Memory B cell (primary cell): Measurements from ENCODE around the gene CPTP.

Experiments
- ATAC-seq: fragments of 150-1000 bp; cut with Tn5 transposase; 2 replicates; pipeline ENCODE4 v1.10.0; 2021; ENCODE audit warnings: low read depth, mild to moderate bottlenecking, moderate library complexity
- DNase-seq, 2 donors: peaks; one replicate each; pipeline ENCODE4 v3.0.0; 2022; ENCODE audit warnings: low spot score in 2 of 2
- H3K27ac Mint-ChIP-seq: one replicate; pipeline ENCODE4 v1.8.0; 2022; ENCODE audit warnings: mild to moderate bottlenecking, moderate library complexity, mixed read lengths
- H3K27me3 Mint-ChIP-seq: one replicate; pipeline ENCODE4 v1.8.0; 2022; ENCODE audit warnings: mixed read lengths
- H3K36me3 Mint-ChIP-seq: one replicate; pipeline ENCODE4 v1.8.0; 2022; ENCODE audit warnings: mild to moderate bottlenecking, mixed read lengths
- H3K4me1 Mint-ChIP-seq: one replicate; pipeline ENCODE4 v1.8.0; 2022; ENCODE audit warnings: mixed read lengths
- H3K4me3 Mint-ChIP-seq: one replicate; pipeline ENCODE4 v1.8.0; 2022; ENCODE audit warnings: mild to moderate bottlenecking, moderate library complexity, mixed read lengths
- H3K9me3 Mint-ChIP-seq: one replicate; pipeline ENCODE4 v1.8.0; 2022; ENCODE audit warnings: mixed read lengths

CPTP gene

DNA sequence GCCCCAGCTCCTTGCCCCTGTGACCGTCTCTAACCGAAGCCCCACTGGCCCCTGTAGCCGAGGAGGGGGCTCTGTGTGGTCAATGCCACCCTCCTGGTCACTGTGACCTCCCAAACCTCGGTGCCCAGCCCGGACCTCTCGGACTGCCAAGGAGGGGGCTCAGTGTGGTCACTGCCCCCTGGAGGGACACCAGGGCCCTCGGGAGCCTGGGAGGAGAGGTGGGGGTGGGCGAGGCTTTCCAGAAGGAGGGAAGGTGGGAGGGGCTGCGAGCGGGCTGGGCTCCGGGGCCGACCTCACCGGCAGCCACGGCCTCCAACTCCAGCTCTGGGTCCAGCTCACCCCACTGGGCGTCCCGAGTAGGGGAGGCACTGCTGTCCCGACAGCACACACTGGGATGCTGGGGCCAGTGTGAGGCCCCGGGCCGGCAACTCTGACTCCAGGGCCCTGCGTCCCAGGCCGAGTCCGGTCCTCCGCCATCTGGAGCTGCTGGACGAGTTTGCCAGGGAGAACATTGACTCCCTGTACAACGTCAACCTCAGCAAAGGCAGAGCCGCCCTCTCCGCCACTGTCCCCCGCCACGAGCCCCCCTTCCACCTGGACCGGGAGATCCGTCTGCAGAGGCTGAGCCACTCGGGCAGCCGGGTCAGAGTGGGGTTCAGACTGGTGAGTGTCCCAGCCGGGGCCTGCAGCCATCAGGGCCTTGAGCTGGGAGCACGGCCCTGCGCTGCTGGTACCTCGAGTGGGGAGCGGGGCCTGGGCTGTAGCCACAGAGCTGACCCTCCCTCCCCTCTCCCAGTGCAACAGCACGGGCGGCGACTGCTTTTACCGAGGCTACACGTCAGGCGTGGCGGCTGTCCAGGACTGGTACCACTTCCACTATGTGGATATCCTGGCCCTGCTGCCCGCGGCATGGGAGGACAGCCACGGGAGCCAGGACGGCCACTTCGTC lies 38.0 kb upstream of the CPTP start:
- ATAC-seq (no peak), DNase-seq (no peak)
- no peaks in the 10 kb centered on the region for H3K36me3 Mint-ChIP-seq
- H3K4me1 Mint-ChIP-seq = peaks cover 11% of the 10 kb centered on the region
- no peak overlapping the region for H3K27ac Mint-ChIP-seq
- H3K9me3 Mint-ChIP-seq = no peaks in the 10 kb centered on the region
- H3K4me3 Mint-ChIP-seq = no peak overlapping the region
- peaks cover 7% of the 10 kb centered on the region for H3K27me3 Mint-ChIP-seq

GRCh38 chr1:1287288-1288110 lies 37.1 kb upstream of the CPTP start:
- Mint-ChIP-seq H3K36me3 (no peaks in the 10 kb centered on the region), H3K4me1 (peaks cover 17% of the 10 kb centered on the region), H3K27ac (no peak overlapping the region), H3K4me3 (no peak overlapping the region), H3K9me3 (no peaks in the 10 kb centered on the region), H3K27me3 (peaks cover 5% of the 10 kb centered on the region)
- DNase-seq (no peak), ATAC-seq (no peak)

DNA sequence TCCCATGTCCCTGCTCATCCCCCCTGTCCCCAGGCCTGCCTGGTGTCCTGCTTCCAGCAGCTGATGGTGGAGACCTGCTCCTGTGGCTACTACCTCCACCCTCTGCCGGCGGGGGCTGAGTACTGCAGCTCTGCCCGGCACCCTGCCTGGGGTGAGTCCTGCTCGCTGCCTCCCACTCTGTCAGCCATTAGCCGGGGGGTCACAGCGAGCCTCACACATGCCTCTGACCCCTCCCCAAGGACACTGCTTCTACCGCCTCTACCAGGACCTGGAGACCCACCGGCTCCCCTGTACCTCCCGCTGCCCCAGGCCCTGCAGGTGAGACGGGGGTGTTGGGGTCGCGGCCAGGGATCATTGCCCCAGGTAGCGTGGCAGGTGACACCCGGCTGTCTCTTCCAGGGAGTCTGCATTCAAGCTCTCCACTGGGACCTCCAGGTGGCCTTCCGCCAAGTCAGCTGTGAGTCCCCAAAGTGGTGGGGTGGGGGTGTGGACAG lies 34.3 kb upstream of the CPTP start:
- Mint-ChIP-seq H3K9me3 (no peaks in the 10 kb centered on the region), H3K36me3 (peaks cover 1% of the 10 kb centered on the region), H3K27me3 (peaks cover 2% of the 10 kb centered on the region), H3K4me1 (peaks cover 11% of the 10 kb centered on the region), H3K27ac (peak overlapping the region; percentile 86), H3K4me3 (no peak overlapping the region)
- ATAC-seq (peak; percentile 30), DNase-seq (peak; percentile 57 to 69)

- Mint-ChIP-seq H3K4me3 (no peak overlapping the region), H3K27me3 (peaks cover 2% of the 10 kb centered on the region), H3K9me3 (no peaks in the 10 kb centered on the region), H3K4me1 (peaks cover 11% of the 10 kb centered on the region), H3K27ac (no peak overlapping the region), H3K36me3 (peaks cover 1% of the 10 kb centered on the region)
- ATAC-seq (no peak), DNase-seq (no peak)
Measured at GRCh38 chr1:1291023-1291528, 33.5 kb upstream of the CPTP start.

- peaks cover 1% of the 10 kb centered on the region for H3K36me3 Mint-ChIP-seq
- no peaks in the 10 kb centered on the region for H3K9me3 Mint-ChIP-seq
- H3K4me3 Mint-ChIP-seq = no peak overlapping the region
- ATAC-seq (peak; percentile 95), DNase-seq (peak; percentile 70 to 73)
- H3K27ac Mint-ChIP-seq = peak overlapping the region; percentile 41
- peaks cover 11% of the 10 kb centered on the region for H3K4me1 Mint-ChIP-seq
- peaks cover 2% of the 10 kb centered on the region for H3K27me3 Mint-ChIP-seq
Measured at GRCh38 chr1:1291548-1292441, 32.8 kb upstream of the CPTP start.

DNA sequence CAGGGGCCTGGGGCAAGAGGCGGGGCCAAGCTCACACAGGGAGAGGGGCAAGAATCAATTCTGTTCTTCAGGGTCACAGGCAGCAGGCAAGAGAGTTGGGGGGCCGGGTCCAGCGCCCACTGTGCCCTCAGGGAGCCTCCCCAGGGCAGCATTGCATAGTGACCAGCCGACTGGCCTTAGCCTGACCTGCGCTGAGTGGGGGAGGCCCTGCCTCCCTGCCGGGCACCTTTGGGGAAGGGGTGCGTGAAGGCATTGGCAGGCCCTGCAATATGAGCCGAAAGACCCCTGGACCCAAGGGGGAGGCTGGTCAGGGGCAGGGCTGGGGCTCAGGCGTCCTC lies 32.2 kb upstream of the CPTP start:
- H3K4me1 Mint-ChIP-seq = peaks cover 11% of the 10 kb centered on the region
- no peak overlapping the region for H3K4me3 Mint-ChIP-seq
- DNase-seq = no peak
- peaks cover 1% of the 10 kb centered on the region for H3K36me3 Mint-ChIP-seq
- no peak overlapping the region for H3K27ac Mint-ChIP-seq
- H3K9me3 Mint-ChIP-seq = no peaks in the 10 kb centered on the region
- H3K27me3 Mint-ChIP-seq = peaks cover 2% of the 10 kb centered on the region
- ATAC-seq = no peak

- peaks cover 1% of the 10 kb centered on the region for H3K36me3 Mint-ChIP-seq
- H3K4me3 Mint-ChIP-seq = no peak overlapping the region
- H3K4me1 Mint-ChIP-seq = peaks cover 11% of the 10 kb centered on the region
- H3K27ac Mint-ChIP-seq = no peak overlapping the region
- no peak for ATAC-seq
- peaks cover 2% of the 10 kb centered on the region for H3K27me3 Mint-ChIP-seq
- no peaks in the 10 kb centered on the region for H3K9me3 Mint-ChIP-seq
- no peak for DNase-seq
Measured at GRCh38 chr1:1292851-1293250, 31.8 kb upstream of the CPTP start.

- H3K4me1 Mint-ChIP-seq = peaks cover 11% of the 10 kb centered on the region
- H3K36me3 Mint-ChIP-seq = peaks cover 1% of the 10 kb centered on the region
- DNase-seq (no peak), ATAC-seq (no peak)
- H3K27me3 Mint-ChIP-seq = peaks cover 2% of the 10 kb centered on the region
- no peak overlapping the region for H3K4me3 Mint-ChIP-seq
- no peak overlapping the region for H3K27ac Mint-ChIP-seq
- H3K9me3 Mint-ChIP-seq = no peaks in the 10 kb centered on the region
Measured at GRCh38 chr1:1293263-1294249, 31.0 kb upstream of the CPTP start.

- DNase-seq (no peak), ATAC-seq (no peak)
- no peak overlapping the region for H3K4me3 Mint-ChIP-seq
- H3K36me3 Mint-ChIP-seq = peaks cover 1% of the 10 kb centered on the region
- peaks cover 11% of the 10 kb centered on the region for H3K4me1 Mint-ChIP-seq
- no peaks in the 10 kb centered on the region for H3K9me3 Mint-ChIP-seq
- peaks cover 2% of the 10 kb centered on the region for H3K27me3 Mint-ChIP-seq
- H3K27ac Mint-ChIP-seq = no peak overlapping the region
Measured at GRCh38 chr1:1294250-1294890, 30.2 kb upstream of the CPTP start.

DNA sequence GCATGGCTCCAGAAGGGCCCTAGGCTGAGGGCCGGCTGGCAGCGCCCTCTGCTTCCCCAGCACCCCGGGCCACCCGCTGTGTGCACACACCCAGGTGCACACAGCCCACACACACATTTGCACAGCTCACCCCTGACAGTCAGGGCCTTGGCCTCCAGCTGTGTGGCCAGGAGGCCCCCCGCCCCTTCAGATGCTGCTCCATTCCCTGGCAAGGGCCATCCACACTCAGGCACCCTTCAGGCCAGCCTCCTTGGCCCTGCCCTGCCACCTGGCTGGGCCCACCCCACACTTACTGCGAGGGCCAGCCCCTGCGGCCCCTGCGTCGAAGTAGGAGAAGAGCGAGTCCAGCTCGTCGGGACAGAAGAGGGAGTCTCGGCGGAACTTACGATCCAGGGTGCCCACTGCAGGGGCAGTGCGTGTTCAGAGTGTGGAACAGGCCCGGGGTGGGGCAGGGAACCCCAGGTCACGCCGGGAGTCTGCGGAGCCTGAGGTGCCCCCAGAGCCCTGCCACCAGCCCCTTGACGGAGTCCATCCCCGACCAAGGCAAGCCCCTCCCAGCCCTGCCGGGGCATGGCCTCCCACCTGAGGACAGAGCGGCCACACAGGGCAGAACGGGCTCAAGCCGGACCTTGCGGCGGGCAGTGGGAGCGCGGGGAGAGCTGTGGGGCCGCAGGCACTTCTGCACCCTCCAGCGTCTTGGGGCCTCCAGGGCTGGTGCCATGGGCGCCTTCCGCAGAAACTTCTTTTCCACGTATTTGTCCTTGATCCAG lies 29.3 kb upstream of the CPTP start:
- Mint-ChIP-seq H3K27ac (no peak overlapping the region), H3K4me3 (no peak overlapping the region), H3K9me3 (no peaks in the 10 kb centered on the region), H3K36me3 (peaks cover 1% of the 10 kb centered on the region), H3K4me1 (peaks cover 8% of the 10 kb centered on the region), H3K27me3 (no peaks in the 10 kb centered on the region)
- no peak for ATAC-seq
- no peak for DNase-seq

- H3K4me1 Mint-ChIP-seq = peaks cover 6% of the 10 kb centered on the region
- no peak for ATAC-seq
- H3K36me3 Mint-ChIP-seq = peaks cover 1% of the 10 kb centered on the region
- no peaks in the 10 kb centered on the region for H3K27me3 Mint-ChIP-seq
- H3K4me3 Mint-ChIP-seq = no peak overlapping the region
- no peaks in the 10 kb centered on the region for H3K9me3 Mint-ChIP-seq
- H3K27ac Mint-ChIP-seq = no peak overlapping the region
- no peak for DNase-seq
Measured at GRCh38 chr1:1296070-1297061, 28.2 kb upstream of the CPTP start.
